ENCODE measurements around the gene DNAI1.

GRCh38 chr9:34552606-34552981, 94.0 kb downstream of the DNAI1 start:
- no peak for TF ChIP-seq ZKSCAN1 (IDR thresholded peaks at IDR 0.05; ENCODE audit: low read length)
- no peak for TF ChIP-seq ZFP36 (IDR thresholded peaks at IDR 0.05; ENCODE audit: borderline replicate concordance, low read depth, low read length, partially characterized antibody)
- TF ChIP-seq UBTF (CRISPR knock-in tag; IDR thresholded peaks at IDR 0.05) = no peak

Data from HepG2 (cell line).